ENCODE results near the gene AMPD2.

The AMPD2 gene

GRCh38 chr1:109619576-109620400 lies at the start of gene AMPD2, which contains the start of gene GNAT2:
AMPD2 (plus strand) TSS chr1:109619837; CDS start chr1:109621176, 1,339 bp downstream.
GNAT2 (minus strand) TSS chr1:109619616; CDS start chr1:109612870, 6,746 bp downstream.
- peak; percentile 71 for DNase-seq (ENCODE audit: low spot score)

GRCh38 chr1:109570414-109570813 lies 49.2 kb upstream of the AMPD2 start:
- DNase-seq (ENCODE audit: low spot score): no peak

GRCh38 chr1:109573785-109574184 lies 45.9 kb upstream of the AMPD2 start:
- no peak for DNase-seq (ENCODE audit: low spot score)

- no peak for DNase-seq (ENCODE audit: low spot score)
Measured at GRCh38 chr1:109578947-109579443, 40.6 kb upstream of the AMPD2 start.

GRCh38 chr1:109579491-109579890 lies 40.1 kb upstream of the AMPD2 start:
- no peak for DNase-seq (ENCODE audit: low spot score)

GRCh38 chr1:109582021-109582420 lies 37.6 kb upstream of the AMPD2 start:
- DNase-seq (ENCODE audit: low spot score): no peak

GRCh38 chr1:109584766-109585165 lies 34.9 kb upstream of the AMPD2 start:
- DNase-seq (ENCODE audit: low spot score): no peak

GRCh38 chr1:109586055-109586454 lies 33.6 kb upstream of the AMPD2 start:
- no peak for DNase-seq (ENCODE audit: low spot score)

GRCh38 chr1:109589177-109589576 lies 30.5 kb upstream of the AMPD2 start:
- no peak for DNase-seq (ENCODE audit: low spot score)

GRCh38 chr1:109589679-109590078 lies 30.0 kb upstream of the AMPD2 start:
- DNase-seq (ENCODE audit: low spot score): no peak

- no peak for DNase-seq (ENCODE audit: low spot score)
Measured at GRCh38 chr1:109592916-109593315, 26.7 kb upstream of the AMPD2 start.

GRCh38 chr1:109595531-109595930 lies 24.1 kb upstream of the AMPD2 start:
- no peak for DNase-seq (ENCODE audit: low spot score)

GRCh38 chr1:109598156-109598555 lies 21.5 kb upstream of the AMPD2 start:
- DNase-seq (ENCODE audit: low spot score): no peak

GRCh38 chr1:109598655-109599054 lies 21.0 kb upstream of the AMPD2 start:
- DNase-seq (ENCODE audit: low spot score): no peak

- DNase-seq (ENCODE audit: low spot score): no peak
Measured at GRCh38 chr1:109603229-109603628, 16.4 kb upstream of the AMPD2 start.

- DNase-seq (ENCODE audit: low spot score): no peak
Measured at GRCh38 chr1:109605381-109605780, 14.3 kb upstream of the AMPD2 start.

- DNase-seq (ENCODE audit: low spot score): no peak
Measured at GRCh38 chr1:109609881-109610280, 9.8 kb upstream of the AMPD2 start.

GRCh38 chr1:109610609-109611307 lies 8.9 kb upstream of the AMPD2 start:
- no peak for DNase-seq (ENCODE audit: low spot score)

- no peak for DNase-seq (ENCODE audit: low spot score)
Measured at GRCh38 chr1:109611308-109611990, 8.2 kb upstream of the AMPD2 start.

- DNase-seq (ENCODE audit: low spot score): no peak
Measured at GRCh38 chr1:109613361-109614147, 6.1 kb upstream of the AMPD2 start.

- DNase-seq (ENCODE audit: low spot score): peak; percentile 84
Measured at GRCh38 chr1:109615879-109616278, 3.8 kb upstream of the AMPD2 start.

- DNase-seq (ENCODE audit: low spot score): no peak
Measured at GRCh38 chr1:109616391-109616790, 3.2 kb upstream of the AMPD2 start.

All from kidney capillary endothelial cell (primary cell).